GM18870 (cell line): Measurements from ENCODE around the gene CTXND1.
"Not testable (repeated sequence)": the region's sequence is repeated elsewhere in the genome, so short reads cannot be mapped to it uniquely, and the experiment has no call there.

Experiments used
- ATAC-seq: cut with Tn5 transposase; IDR thresholded peaks from one replicate; pipeline ENCODE4 v1.9.1; 2021; ENCODE audit warnings: moderate library complexity; ENCODE audit not compliant: unreplicated experiment

CTXND1 gene

DNA sequence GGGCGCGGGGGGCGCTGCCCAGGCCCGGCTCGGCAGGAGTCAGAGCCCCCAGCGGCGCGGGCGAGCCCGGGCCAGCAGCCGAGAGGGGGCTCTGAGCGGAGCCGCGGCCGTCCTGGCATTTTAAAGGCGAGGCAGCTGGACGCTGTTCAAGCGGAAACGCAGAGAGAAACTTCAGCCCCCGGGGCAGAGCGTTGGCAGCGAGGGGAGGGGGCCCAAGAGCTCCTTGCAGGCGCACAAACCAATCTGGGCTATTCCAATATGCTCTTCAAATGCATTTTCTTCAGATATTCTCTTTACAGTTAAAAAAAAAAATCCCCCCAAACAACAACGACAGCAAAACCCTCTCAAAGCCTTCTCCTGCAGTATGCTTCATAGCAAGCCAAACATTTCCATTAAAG is at the start of gene CTXND1:
CTXND1 (minus strand) TSS at position 93 of the 398 bp plus-strand sequence. CDS start 50,264 bp downstream, outside the sequence.
- ATAC-seq, result no peak

- ATAC-seq, result no peak
Measured at GRCh38 chr15:80301472-80301871, 49.5 kb upstream of the CTXND1 start.

GRCh38 chr15:80295777-80296176 is 43.8 kb upstream of the CTXND1 start:
- ATAC-seq, result not testable (repeated sequence)

GRCh38 chr15:80292079-80292478 is 40.1 kb upstream of the CTXND1 start:
- ATAC-seq, result no peak

- not testable (repeated sequence) for ATAC-seq
Measured at GRCh38 chr15:80290891-80291290, 38.9 kb upstream of the CTXND1 start.

DNA sequence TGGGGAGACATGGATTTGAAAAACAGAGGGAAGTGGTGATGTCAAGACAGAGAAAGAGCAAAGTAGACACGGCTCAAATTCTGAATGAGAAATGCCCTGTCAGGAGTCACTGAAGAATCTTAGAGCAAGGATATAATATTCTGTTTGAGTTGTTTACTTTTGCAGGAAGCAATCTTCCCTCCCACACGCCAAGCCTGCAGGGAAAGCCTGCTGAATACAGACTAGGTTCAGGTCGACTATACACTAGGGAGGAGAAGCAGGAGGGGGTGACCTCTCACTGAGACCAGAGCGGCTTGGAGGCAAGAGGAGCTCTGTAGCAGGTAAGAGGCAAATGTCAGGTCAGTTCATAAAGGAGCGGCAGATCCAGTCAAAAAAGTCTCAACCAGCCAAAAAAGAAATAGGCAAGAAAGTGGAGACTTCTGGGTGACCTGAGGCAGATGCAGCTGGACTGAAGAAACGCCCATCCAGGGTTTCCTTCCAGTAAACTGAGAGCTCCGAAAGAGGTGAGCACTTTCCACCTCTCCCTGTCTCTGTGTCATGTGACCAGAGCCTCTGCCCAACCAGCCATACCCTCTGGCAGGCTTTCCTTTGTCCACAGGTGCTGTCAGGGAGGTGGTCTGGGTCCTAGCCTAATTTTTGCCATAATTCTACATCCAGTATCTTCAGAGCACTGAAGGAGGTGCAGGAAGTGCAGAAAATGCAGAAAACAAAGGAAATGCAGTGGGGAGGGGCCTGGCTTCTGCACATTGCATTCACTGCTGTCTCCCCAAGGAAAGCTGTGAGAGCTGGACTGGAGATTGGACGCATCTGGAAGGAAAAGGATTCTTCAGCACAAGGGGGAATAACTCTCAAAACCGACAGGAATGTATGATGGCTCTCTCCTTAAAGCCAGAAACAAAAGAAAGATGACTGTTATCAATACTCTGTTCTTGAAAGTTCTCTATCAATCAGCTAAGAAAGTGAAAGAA is 37.8 kb upstream of the CTXND1 start:
- no peak for ATAC-seq

DNA sequence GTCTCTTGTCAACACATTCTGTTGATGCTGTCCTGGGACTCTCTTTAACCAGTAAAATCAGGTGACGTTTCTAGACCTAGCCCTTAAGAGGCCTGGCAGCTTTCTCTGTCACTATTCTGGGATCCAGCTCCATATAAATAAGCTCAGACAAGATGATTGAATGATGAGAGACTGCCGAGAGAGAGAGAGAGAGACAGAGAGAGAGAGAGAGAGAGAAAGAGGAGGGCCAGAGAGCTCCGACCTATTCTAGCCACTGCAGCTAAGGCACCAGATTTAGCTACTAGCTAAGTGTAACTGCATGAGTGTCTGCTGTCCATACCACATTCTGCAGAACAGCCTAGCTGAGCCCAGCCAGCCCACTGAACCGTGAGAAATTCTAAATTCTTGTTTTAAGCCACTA is 36.1 kb upstream of the CTXND1 start:
- ATAC-seq, result no peak

GRCh38 chr15:80286055-80286454 is 34.0 kb upstream of the CTXND1 start:
- no peak for ATAC-seq

DNA sequence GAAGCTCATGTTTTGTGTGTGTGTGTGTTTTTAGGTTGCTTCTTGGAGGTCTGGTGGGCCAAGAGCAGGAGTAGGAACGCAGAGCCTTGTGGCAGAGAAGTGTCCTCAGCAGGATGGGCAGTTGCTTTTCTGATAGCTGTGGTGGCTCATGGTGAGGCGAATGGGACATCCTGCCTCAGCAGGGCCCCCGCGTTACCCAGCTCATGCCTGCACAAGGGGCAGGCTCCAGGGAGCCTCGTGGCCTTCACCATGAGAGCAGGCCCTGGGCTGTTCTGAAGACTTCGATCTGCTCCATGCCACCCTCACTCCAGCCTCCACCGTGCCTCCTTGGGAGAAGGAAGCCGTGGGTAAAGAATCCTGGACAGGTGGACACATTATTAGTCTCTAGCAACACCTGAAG is 33.4 kb upstream of the CTXND1 start:
- no peak for ATAC-seq

DNA sequence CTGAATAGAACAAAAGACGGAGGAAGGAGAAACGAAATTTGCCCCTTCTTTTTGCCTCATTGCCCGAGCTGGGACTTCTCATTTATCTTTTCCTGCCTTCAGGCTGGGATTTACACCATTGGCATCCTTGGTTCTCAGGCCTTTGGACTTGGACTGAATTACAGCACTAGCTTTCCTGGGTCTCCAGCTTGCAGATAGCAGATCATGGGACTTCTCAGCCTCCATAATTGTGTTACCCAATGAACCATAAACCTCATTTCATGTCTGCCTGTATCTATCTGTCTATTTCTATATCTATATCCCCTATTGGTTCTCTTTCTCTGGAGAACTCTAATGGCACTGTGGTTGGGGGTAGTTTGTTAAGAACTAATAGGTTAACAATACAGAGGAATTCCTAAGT is 31.5 kb upstream of the CTXND1 start:
- ATAC-seq, result no peak

GRCh38 chr15:80277147-80277546 is 25.1 kb upstream of the CTXND1 start:
- ATAC-seq, result no peak

GRCh38 chr15:80275961-80276360 is 23.9 kb upstream of the CTXND1 start:
- ATAC-seq, result no peak

- ATAC-seq, result no peak
Measured at GRCh38 chr15:80274996-80275395, 23.0 kb upstream of the CTXND1 start.

DNA sequence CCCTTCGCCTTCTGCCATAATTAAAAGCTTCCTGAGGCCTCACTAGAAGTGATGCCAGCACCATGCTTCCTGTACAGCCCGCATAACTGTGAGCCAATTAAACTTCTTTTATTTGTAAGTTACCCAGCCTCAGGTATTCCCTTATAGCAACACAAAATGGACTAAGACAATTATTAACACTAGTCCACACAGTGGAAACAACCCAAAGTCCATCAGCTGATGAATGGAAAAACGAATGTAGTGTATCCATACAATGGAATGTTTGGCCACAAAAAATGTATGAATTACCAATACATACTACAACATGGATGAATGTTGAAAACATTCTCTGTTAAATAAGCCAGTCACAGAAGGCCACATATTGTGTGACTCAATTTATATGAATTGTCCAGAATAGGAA is 22.5 kb upstream of the CTXND1 start:
- ATAC-seq, result no peak

- no peak for ATAC-seq
Measured at GRCh38 chr15:80272987-80273386, 21.0 kb upstream of the CTXND1 start.

DNA sequence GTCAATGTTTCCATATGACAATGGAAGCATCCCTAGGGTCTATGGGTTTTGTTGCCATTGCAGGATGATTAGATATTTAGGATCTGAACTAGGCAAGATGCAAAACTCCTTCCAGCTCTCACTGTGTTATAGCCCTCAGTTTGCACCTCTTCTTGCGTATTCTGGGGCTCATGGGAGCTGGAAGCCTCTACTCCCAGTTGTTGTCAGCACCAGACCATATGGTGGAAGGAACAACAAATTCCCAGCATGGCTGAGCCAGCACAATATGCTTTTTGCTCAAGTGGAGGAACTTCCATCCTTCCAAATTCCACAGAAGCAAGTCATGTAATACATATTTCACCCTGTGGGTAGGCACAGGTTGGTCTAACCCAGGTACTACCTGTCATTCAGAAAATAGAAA is 18.5 kb upstream of the CTXND1 start:
- ATAC-seq, result no peak

- no peak for ATAC-seq
Measured at GRCh38 chr15:80268101-80268500, 16.1 kb upstream of the CTXND1 start.

DNA sequence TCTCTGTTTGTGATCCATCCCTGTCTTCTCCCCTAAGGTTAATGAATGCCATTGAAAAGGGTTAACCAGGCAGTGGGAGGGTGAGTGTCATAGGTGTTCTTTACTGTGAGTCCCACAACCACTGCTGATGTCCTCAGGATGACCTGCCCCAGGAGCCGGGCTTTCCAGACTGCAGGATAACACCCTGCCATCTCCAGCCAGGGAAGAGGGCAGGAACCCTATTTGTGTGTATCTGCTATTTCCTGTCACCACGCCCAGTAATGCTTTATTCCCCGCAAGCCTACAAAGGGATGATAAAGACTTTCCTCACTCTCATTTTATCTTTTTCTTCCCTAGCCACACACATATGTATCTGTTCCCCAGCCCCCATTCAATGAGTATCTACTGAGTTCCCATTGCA is 15.6 kb upstream of the CTXND1 start:
- ATAC-seq, result no peak

DNA sequence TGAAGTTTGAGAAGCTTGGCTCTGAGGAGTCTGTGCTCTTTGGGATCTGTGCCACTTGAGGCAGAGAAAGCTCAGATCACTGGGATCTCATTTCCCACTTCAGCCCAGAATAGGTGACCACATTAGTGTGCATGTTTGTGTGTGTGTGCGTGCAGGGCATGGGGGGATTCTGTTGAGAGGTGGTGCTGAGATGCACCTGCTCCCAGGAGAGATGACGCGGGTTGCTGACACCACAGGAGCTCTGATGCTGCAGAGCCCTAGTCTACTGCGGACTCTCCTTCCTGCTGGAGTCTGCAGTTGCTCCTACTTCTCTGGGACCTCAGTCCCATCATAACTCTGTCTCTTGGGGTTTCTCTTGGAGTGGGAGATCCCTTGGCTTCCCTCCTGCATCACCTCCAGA is 14.7 kb upstream of the CTXND1 start:
- no peak for ATAC-seq

DNA sequence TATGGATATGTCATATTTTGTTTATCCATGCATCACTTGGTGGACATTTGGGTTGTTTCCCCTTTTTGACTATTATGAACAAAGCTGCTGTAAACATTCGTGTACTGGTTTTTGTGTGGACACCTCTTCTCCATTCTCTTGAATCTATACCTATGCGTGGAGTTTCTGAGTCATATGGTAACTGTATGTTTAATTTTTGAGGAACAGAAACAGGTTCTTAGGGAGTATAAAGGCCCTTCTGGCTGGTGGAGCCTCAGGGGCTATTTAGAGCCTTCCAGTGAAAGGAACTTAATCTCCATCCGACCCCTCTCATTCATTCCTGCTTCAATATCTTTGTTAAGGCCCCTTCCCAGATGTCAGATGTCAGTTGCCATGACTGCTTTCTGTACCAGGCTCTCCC is 14.1 kb upstream of the CTXND1 start:
- no peak for ATAC-seq

- ATAC-seq, result no peak
Measured at GRCh38 chr15:80265021-80265420, 13.0 kb upstream of the CTXND1 start.

DNA sequence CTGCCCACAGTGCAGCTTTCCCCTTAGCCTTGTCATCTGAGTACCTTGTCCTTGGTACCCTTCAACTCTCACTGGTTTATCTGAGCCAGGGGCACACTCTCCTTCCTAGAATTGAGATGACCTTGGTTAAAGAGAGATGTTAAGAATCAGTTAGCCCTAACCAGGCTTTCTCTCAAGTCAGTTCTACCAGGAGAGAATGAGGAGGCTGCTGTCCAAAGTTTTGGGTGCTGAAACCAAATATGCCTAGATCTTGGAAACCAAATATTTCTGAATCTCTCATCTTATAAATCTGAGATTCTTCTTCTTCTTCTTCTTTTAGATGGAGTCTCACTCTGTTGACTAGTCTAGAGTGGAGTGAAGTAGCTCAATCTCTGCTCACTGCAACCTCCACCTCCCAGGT is 12.0 kb upstream of the CTXND1 start:
- no peak for ATAC-seq

DNA sequence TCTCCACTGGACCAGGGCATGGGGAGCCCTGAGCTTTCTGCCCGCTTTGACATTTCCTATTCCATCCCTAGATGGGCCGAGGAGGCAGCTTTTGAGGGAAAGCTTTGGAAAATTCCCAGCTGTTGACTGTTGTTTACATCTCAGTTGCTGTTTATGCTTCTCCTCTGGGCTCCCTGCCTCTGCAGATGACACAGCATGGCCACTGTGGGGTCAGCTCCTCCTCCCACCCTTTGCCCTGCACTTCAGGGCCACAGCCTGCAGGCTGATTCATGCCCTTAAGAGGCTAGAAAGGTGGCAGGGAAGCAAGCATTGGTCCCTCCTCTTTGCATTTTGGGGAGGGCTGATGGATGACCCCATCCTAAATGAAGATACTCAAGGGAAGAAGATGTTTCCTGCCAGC is 8.5 kb upstream of the CTXND1 start:
- no peak for ATAC-seq
